Ascending aorta (tissue), 2 donors: Measurements from ENCODE around the gene RHOF. TPM values are rescaled to one million over a fixed set of nuclear protein-coding genes. Genes with fewer than 3 reads are reported as not detected.
A peak's percentile ranks its signal among the peaks of the same experiment; 100 is the strongest.

Experiments
- DNase-seq, 2 donors: peaks; one replicate each; pipeline ENCODE4 v3.0.0-alpha.2; 2019; ENCODE audit warnings: low spot score in 2 of 2
- H3K27ac ChIP-seq, 2 donors: fragments of 200-600 bp; sonication (generic); one replicate each; pipeline ENCODE4 v1.5.1; 2016 to 2017; ENCODE audit warnings: mild to moderate bottlenecking in 1 of 2
- H3K27me3 ChIP-seq: fragments of 200-600 bp; sonication (generic); one replicate; pipeline ENCODE4 v1.5.1; 2017
- H3K36me3 ChIP-seq, 2 donors: fragments of 200-600 bp; sonication (generic); one replicate each; pipeline ENCODE4 v1.5.1; 2016
- H3K4me1 ChIP-seq, 2 donors: fragments of 200-600 bp; sonication (generic); one replicate each; pipeline ENCODE4 v1.5.1; 2016 to 2017; ENCODE audit warnings: mild to moderate bottlenecking in 1 of 2
- H3K4me3 ChIP-seq, 2 donors: fragments of 200-600 bp; sonication (generic); one replicate each; pipeline ENCODE4 v1.5.1; 2016 to 2017; ENCODE audit warnings: mild to moderate bottlenecking in 1 of 2
- H3K9me3 ChIP-seq, 2 donors: fragments of 200-600 bp; sonication (generic); one replicate each; pipeline ENCODE4 v1.5.1; 2016
- CTCF ChIP-seq, 3 experiments: fragments of 200-600 bp in 2 of 3; fragments of 450-650 bp in 1 of 3; sonication (generic) in 2 of 3; IDR thresholded peaks; one replicate each; pipeline ENCODE4 v1.5.1; 2016 to 2019; ENCODE audit warnings: antibody characterized with exemption in 3 of 3, mild to moderate bottlenecking in 1 of 3, moderate library complexity in 1 of 3
- intact Hi-C: fragments of 100-400 bp; cut with DNase I; formaldehyde crosslinking; loops from one replicate; pipeline ENCODE4 v1.15.1; 2023
- total RNA-seq: library from RNA; depleted of rRNA; stranded (reverse); fragments of >200 nt; gene quantifications from one replicate; pipeline ENCODE4 v1.1.0, GENCODE V29; 2016

The RHOF gene
- total RNA-seq, 1 donor from 2014 or later = 1.9 TPM

- Histone ChIP-seq H3K36me3 (no peaks in the 10 kb centered on the region), H3K27ac (peak overlapping the region; percentile 100), H3K9me3 (no peaks in the 10 kb centered on the region), H3K4me3 (peak overlapping the region; percentile 94 to 98), H3K4me1 (peaks cover 7 to 28% of the 10 kb centered on the region in 2 donors), H3K27me3 (no peaks in the 10 kb centered on the region)
- TF ChIP-seq CTCF (IDR thresholded peaks at IDR 0.05) = no peak
- no peak for DNase-seq
- intact Hi-C loops = loop anchor here (5.0 kb wide), 2 partner anchors 175 to 220 kb away; partner anchors contain the start of genes BCL7A and ORAI1
Observed at GRCh38 chr12:121801595-121802484, 8.4 kb upstream of the RHOF start.

GRCh38 chr12:121800694-121801594, 7.5 kb upstream of the RHOF start:
- Histone ChIP-seq H3K4me1 (peaks cover 14 to 28% of the 10 kb centered on the region in 2 donors), H3K9me3 (no peaks in the 10 kb centered on the region), H3K27me3 (no peaks in the 10 kb centered on the region), H3K36me3 (peaks cover under 1 to 2% of the 10 kb centered on the region in 2 donors), H3K4me3 (peak overlapping the region; percentile 94 to 98), H3K27ac (peak overlapping the region; percentile 100)
- intact Hi-C loops = loop anchor here (5.0 kb wide), 2 partner anchors 174 to 221 kb away; partner anchors contain the start of genes BCL7A and ORAI1
- peak in 1 of 2 donors; percentile 88 for DNase-seq
- TF ChIP-seq CTCF (IDR thresholded peaks at IDR 0.05) = no peak

GRCh38 chr12:121799842-121800693, 6.6 kb upstream of the RHOF start:
- H3K4me3 ChIP-seq = peak overlapping the region; percentile 94 to 98
- H3K27me3 ChIP-seq = no peaks in the 10 kb centered on the region
- H3K36me3 ChIP-seq = peaks cover 5 to 7% of the 10 kb centered on the region in 2 donors
- peak; percentile 69 to 94 for DNase-seq
- H3K9me3 ChIP-seq = no peaks in the 10 kb centered on the region
- intact Hi-C loops = loop anchor here (5.0 to 10.0 kb wide), 4 partner anchors 173 to 425 kb away; partner anchors contain the start of genes BCL7A, DIABLO and ORAI1
- H3K27ac ChIP-seq = peak overlapping the region; percentile 100
- H3K4me1 ChIP-seq = peaks cover 22 to 33% of the 10 kb centered on the region in 2 donors
- TF ChIP-seq CTCF (IDR thresholded peaks at IDR 0.05) = no peak

- H3K36me3 ChIP-seq = peaks cover 5 to 7% of the 10 kb centered on the region in 2 donors
- H3K27ac ChIP-seq = peak overlapping the region; percentile 100
- TF ChIP-seq CTCF (IDR thresholded peaks at IDR 0.05) = no peak
- no peaks in the 10 kb centered on the region for H3K9me3 ChIP-seq
- peak overlapping the region; percentile 94 to 98 for H3K4me3 ChIP-seq
- DNase-seq = peak; percentile 56 to 88
- H3K27me3 ChIP-seq = no peaks in the 10 kb centered on the region
- H3K4me1 ChIP-seq = peaks cover 22 to 39% of the 10 kb centered on the region in 2 donors
- intact Hi-C loops = loop anchor here (5.0 to 10.0 kb wide), 2 partner anchors 262 to 426 kb away; partner anchors contain the start of gene DIABLO
Observed at GRCh38 chr12:121799156-121799841, 5.8 kb upstream of the RHOF start.
